SU-DHL-6 (cell line): ENCODE results near the gene SUDS3.

Experiments
- H2AFZ ChIP-seq: fragments of 200-600 bp; sonication (generic); 2 replicates; pipeline ENCODE4 v1.6.1; 2014; ENCODE audit warnings: low read depth, mild to moderate bottlenecking, moderate library complexity, mixed read lengths, antibody characterized with exemption, low read length; ENCODE audit not compliant: severe bottlenecking
- H3F3A ChIP-seq: fragments of 200-600 bp; shearing (Covaris generic); 2 replicates; pipeline ENCODE4 v1.6.0; 2016; ENCODE audit warnings: antibody characterized with exemption, mild to moderate bottlenecking; ENCODE audit not compliant: insufficient read depth
- H3K27ac ChIP-seq: fragments of 200-600 bp; sonication (generic); 2 replicates; pipeline ENCODE4 v1.5.1; 2016; ENCODE audit warnings: low read depth, mild to moderate bottlenecking, low read length, moderate library complexity, mixed read lengths
- H3K27me3 ChIP-seq: fragments of 200-600 bp; sonication (generic), shearing (Covaris generic); 2 replicates; pipeline ENCODE4 v1.6.0; 2014; ENCODE audit warnings: mild to moderate bottlenecking, low read length
- H3K36me3 ChIP-seq: fragments of 200-600 bp; sonication (generic); 2 replicates; pipeline ENCODE4 v1.6.1; 2014; ENCODE audit warnings: mild to moderate bottlenecking, low read length, mixed read lengths
- H3K4me2 ChIP-seq: fragments of 300-600, 200-600 bp; shearing (Covaris generic), sonication (generic); 2 replicates; pipeline ENCODE4 v1.6.0; 2014; ENCODE audit warnings: low read length, low read depth, mild to moderate bottlenecking; ENCODE audit not compliant: poor library complexity, severe bottlenecking
- H3K4me3 ChIP-seq: fragments of 200-600 bp; sonication (generic); 2 replicates; pipeline ENCODE4 v1.5.1; 2014; ENCODE audit warnings: antibody characterized with exemption, low read length, mild to moderate bottlenecking, mixed read lengths; ENCODE audit not compliant: insufficient read depth, poor library complexity, severe bottlenecking
- H3K79me2 ChIP-seq: fragments of 200-600 bp; sonication (generic); 2 replicates; pipeline ENCODE4 v1.6.1; 2014; ENCODE audit warnings: mild to moderate bottlenecking, low read length, moderate library complexity; ENCODE audit not compliant: insufficient read depth
- H3K9ac ChIP-seq: fragments of 200-600 bp; sonication (generic); 2 replicates; pipeline ENCODE4 v1.7.0; 2014; ENCODE audit warnings: mild to moderate bottlenecking, low read length
- H3K9me2 ChIP-seq: fragments of 200-600 bp; sonication (generic); replicated peaks from 2 replicates; pipeline ENCODE4 v1.6.1; 2014; ENCODE audit warnings: low read length; ENCODE audit not compliant: insufficient read depth
- H3K9me3 ChIP-seq: fragments of 200-600 bp; sonication (generic); 2 replicates; pipeline ENCODE4 v1.6.1; 2014; ENCODE audit warnings: low read length, mixed read lengths; ENCODE audit not compliant: insufficient read depth
- H4K20me1 ChIP-seq: fragments of 200-600 bp; sonication (generic); 2 replicates; pipeline ENCODE4 v1.6.1; 2014; ENCODE audit warnings: low read depth, mild to moderate bottlenecking, antibody characterized with exemption, low read length, moderate library complexity, mixed read lengths
- CTCF ChIP-seq: fragments of 200-600 bp; sonication (generic); IDR thresholded peaks from one replicate; pipeline ENCODE4 v1.5.1; 2017; ENCODE audit warnings: antibody characterized with exemption, mild to moderate bottlenecking, low read length, moderate library complexity; ENCODE audit not compliant: insufficient read depth, poor library complexity, severe bottlenecking
- EZH2phosphoT487 ChIP-seq: fragments of 200-600 bp; sonication (generic), shearing (Covaris generic); conservative IDR thresholded peaks from 2 replicates; pipeline ENCODE4 v1.6.1; 2018; ENCODE audit warnings: mild to moderate bottlenecking, antibody characterized with exemption, low read length, moderate library complexity, mixed read lengths

The SUDS3 gene

GRCh38 chr12:118358612-118359540 lies 17.5 kb upstream of the SUDS3 start:
- TF ChIP-seq CTCF (no peak), EZH2phosphoT487 (no peak)
- H3K9me3 ChIP-seq = no peaks in the 10 kb centered on the region; the same call in 1 of the 2 replicates
- H2AFZ ChIP-seq = peak overlapping the region; percentile 28
- H3K4me2 ChIP-seq = peak overlapping the region; percentile 100
- peak overlapping the region; percentile 67 for H3K9ac ChIP-seq
- H3K9me2 ChIP-seq = no peaks in the 10 kb centered on the region
- H3K4me3 ChIP-seq = peak overlapping the region; percentile 67
- no peaks in the 10 kb centered on the region for H3K27me3 ChIP-seq
- H3F3A ChIP-seq = peaks cover 45% of the 10 kb centered on the region
- H4K20me1 ChIP-seq = no peaks in the 10 kb centered on the region
- H3K36me3 ChIP-seq = peaks cover 11% of the 10 kb centered on the region
- H3K79me2 ChIP-seq = peaks cover 60% of the 10 kb centered on the region
- peak overlapping the region; percentile 87 for H3K27ac ChIP-seq

- peak overlapping the region; percentile 87 for H3K27ac ChIP-seq
- no peaks in the 10 kb centered on the region; the same call in 1 of the 2 replicates for H3K9me3 ChIP-seq
- peak overlapping the region; percentile 28 for H2AFZ ChIP-seq
- H3F3A ChIP-seq = peaks cover 45% of the 10 kb centered on the region
- H3K4me3 ChIP-seq = peak overlapping the region; percentile 67
- TF ChIP-seq CTCF (no peak), EZH2phosphoT487 (no peak)
- peak overlapping the region; percentile 67 for H3K9ac ChIP-seq
- no peaks in the 10 kb centered on the region for H3K9me2 ChIP-seq
- peak overlapping the region; percentile 100 for H3K4me2 ChIP-seq
- H3K79me2 ChIP-seq = peaks cover 53% of the 10 kb centered on the region
- H4K20me1 ChIP-seq = no peaks in the 10 kb centered on the region
- H3K27me3 ChIP-seq = no peaks in the 10 kb centered on the region
- H3K36me3 ChIP-seq = peaks cover 8% of the 10 kb centered on the region; the same call in 1 of the 2 replicates
These were observed 16.8 kb upstream of the SUDS3 start for GRCh38 chr12:118359541-118359915.

GRCh38 chr12:118361092-118361404 lies 15.3 kb upstream of the SUDS3 start:
- H3K27ac ChIP-seq = no peak overlapping the region; the same call in 1 of the 2 replicates
- H3K79me2 ChIP-seq = peaks cover 47% of the 10 kb centered on the region
- no peak overlapping the region for H3K9ac ChIP-seq
- no peak overlapping the region for H3K4me2 ChIP-seq
- H3K27me3 ChIP-seq = no peaks in the 10 kb centered on the region
- H3F3A ChIP-seq = peaks cover 35% of the 10 kb centered on the region
- no peak overlapping the region for H2AFZ ChIP-seq
- H3K9me3 ChIP-seq = no peaks in the 10 kb centered on the region
- H4K20me1 ChIP-seq = no peaks in the 10 kb centered on the region
- TF ChIP-seq EZH2phosphoT487 = no peak
- no peak for TF ChIP-seq CTCF
- H3K36me3 ChIP-seq = no peaks in the 10 kb centered on the region
- no peak overlapping the region for H3K4me3 ChIP-seq
- no peaks in the 10 kb centered on the region for H3K9me2 ChIP-seq
